ENCODE results near the gene TMEM94.

DNA sequence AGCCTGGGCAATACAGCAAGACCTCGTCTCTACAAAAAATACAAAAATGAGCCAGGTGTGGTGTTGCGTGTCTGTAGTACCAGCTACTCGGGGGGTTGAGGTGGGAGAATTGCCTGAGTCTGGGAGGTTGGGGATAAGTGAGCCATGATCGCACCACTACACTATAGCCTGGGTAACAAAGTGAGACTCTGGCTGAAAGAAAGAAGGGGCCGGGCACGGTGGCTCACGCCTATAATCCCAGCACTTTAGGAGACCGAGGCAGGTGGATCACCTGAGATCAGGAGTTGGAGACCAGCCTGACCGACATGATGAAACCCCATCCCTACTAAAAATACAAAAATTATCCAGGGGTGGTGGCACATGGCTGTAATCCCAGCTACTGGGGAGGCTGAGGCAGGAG, 40.4 kb upstream of the TMEM94 start:
- TF ChIP-seq EZH2phosphoT487 (IDR thresholded peaks at IDR 0.05; ENCODE audit: low read length) (no peak), EZH2 (optimal IDR thresholded peaks at IDR 0.05; ENCODE audit: low read depth, low read length) (no peak)
- TF ChIP-seq, protein P1, sequence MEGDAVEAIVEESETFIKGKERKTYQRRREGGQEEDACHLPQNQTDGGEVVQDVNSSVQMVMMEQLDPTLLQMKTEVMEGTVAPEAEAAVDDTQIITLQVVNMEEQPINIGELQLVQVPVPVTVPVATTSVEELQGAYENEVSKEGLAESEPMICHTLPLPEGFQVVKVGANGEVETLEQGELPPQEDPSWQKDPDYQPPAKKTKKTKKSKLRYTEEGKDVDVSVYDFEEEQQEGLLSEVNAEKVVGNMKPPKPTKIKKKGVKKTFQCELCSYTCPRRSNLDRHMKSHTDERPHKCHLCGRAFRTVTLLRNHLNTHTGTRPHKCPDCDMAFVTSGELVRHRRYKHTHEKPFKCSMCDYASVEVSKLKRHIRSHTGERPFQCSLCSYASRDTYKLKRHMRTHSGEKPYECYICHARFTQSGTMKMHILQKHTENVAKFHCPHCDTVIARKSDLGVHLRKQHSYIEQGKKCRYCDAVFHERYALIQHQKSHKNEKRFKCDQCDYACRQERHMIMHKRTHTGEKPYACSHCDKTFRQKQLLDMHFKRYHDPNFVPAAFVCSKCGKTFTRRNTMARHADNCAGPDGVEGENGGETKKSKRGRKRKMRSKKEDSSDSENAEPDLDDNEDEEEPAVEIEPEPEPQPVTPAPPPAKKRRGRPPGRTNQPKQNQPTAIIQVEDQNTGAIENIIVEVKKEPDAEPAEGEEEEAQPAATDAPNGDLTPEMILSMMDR (IDR thresholded peaks at IDR 0.05; ENCODE audit: low read length): no peak

All from MM.1S (cell line).